ENCODE results near the gene UGT1A9. TPM values are rescaled to one million over a fixed set of nuclear protein-coding genes. Genes with fewer than 3 reads are reported as not detected.
A peak's percentile ranks its signal among the peaks of the same experiment; 100 is the strongest.

The UGT1A9 gene
- polyA plus RNA-seq, 1 of the 3 experiments (the other 2 are of a cell fraction) = not detected

GRCh38 chr2:233674314-233674713 lies 2.6 kb downstream of the UGT1A9 start:
- Histone ChIP-seq H3F3A (replicated peaks; ENCODE audit: insufficient read depth) (no peaks in the 10 kb centered on the region), H3K4me3 (ENCODE audit: low read depth in 2 of 2, low read length in 1 of 2) (no peak overlapping the region), H3K36me3 (replicated peaks in 1 of 2; ENCODE audit: control insufficient read depth in 1 of 2, insufficient read depth in 2 of 2, low read length in 1 of 2) (no peaks in the 10 kb centered on the region), H3K9me2 (no peaks in the 10 kb centered on the region), H3K4me1 (ENCODE audit: control insufficient read depth in 1 of 2, insufficient read depth in 2 of 2, low read depth in 1 of 2, low read length in 1 of 2) (no peaks in the 10 kb centered on the region), H3K9me3 (no peaks in the 10 kb centered on the region), H3K27me3 (ENCODE audit: insufficient read depth) (no peaks in the 10 kb centered on the region), H3K4me2 (no peak overlapping the region), H3K27ac (ENCODE audit: low read depth in 2 of 2, low read length in 1 of 2) (no peak overlapping the region), H4K20me1 (ENCODE audit: insufficient read depth) (no peaks in the 10 kb centered on the region), H2AFZ (ENCODE audit: low read depth) (no peak overlapping the region), H3K79me2 (ENCODE audit: insufficient read depth) (no peaks in the 10 kb centered on the region), H3K9ac (no peak overlapping the region)
- TF ChIP-seq MXI1 (IDR thresholded peaks at IDR 0.05; ENCODE audit: low read depth, low read length) = no peak
- TF ChIP-seq NFIC (IDR thresholded peaks at IDR 0.05; ENCODE audit: borderline replicate concordance) = no peak
- TF ChIP-seq ELF1 (IDR thresholded peaks at IDR 0.05) = no peak
- TF ChIP-seq MAX (IDR thresholded peaks at IDR 0.05; ENCODE audit: low read depth) = no peak
- TF ChIP-seq EP300 (IDR thresholded peaks at IDR 0.05; ENCODE audit: borderline replicate concordance in 1 of 2, low read depth in 1 of 2, low read length in 1 of 2) = no peak
- no peak for TF ChIP-seq RAD21 (IDR thresholded peaks at IDR 0.05; ENCODE audit: low read length)
- no peak for TF ChIP-seq FOSL2 (IDR thresholded peaks at IDR 0.05; ENCODE audit: borderline replicate concordance, low read depth)
- TF ChIP-seq CTCF (IDR thresholded peaks at IDR 0.05) = peak; percentile 8; the same call in 1 of the 2 replicates
- no peak for DNase-seq
- WGBS (ENCODE audit: low lambda C conversion rate) = 4% methylated on average over 1 of the region's 1 CpG
- POLR2A ChIA-PET = no interaction called here
- CTCF ChIA-PET = no interaction called here

- H4K20me1 ChIP-seq (ENCODE audit: insufficient read depth) = no peaks in the 10 kb centered on the region
- H3K4me2 ChIP-seq = no peak overlapping the region
- H2AFZ ChIP-seq (ENCODE audit: low read depth) = no peak overlapping the region
- no peaks in the 10 kb centered on the region for H3K36me3 ChIP-seq (replicated peaks in 1 of 2; ENCODE audit: control insufficient read depth in 1 of 2, insufficient read depth in 2 of 2, low read length in 1 of 2)
- ChIA-PET CTCF (no interaction called here), POLR2A (no interaction called here)
- no peaks in the 10 kb centered on the region for H3K9me2 ChIP-seq
- TF ChIP-seq MEF2A (IDR thresholded peaks at IDR 0.05; ENCODE audit: borderline replicate concordance, low read depth) = no peak
- TF ChIP-seq RFX5 (IDR thresholded peaks at IDR 0.05; ENCODE audit: low read length) = no peak
- no peak for TF ChIP-seq MAX (IDR thresholded peaks at IDR 0.05; ENCODE audit: low read depth)
- no peak for TF ChIP-seq RXRA (IDR thresholded peaks at IDR 0.05; ENCODE audit: borderline replicate concordance, low read depth)
- no peak for TF ChIP-seq GATA2 (CRISPR knock-in tag; IDR thresholded peaks at IDR 0.05)
- no peak for TF ChIP-seq YY1 (IDR thresholded peaks at IDR 0.05; ENCODE audit: low read depth)
- TF ChIP-seq TCF12 (IDR thresholded peaks at IDR 0.05) = no peak
- TF ChIP-seq FOXJ3 (CRISPR knock-in tag; IDR thresholded peaks at IDR 0.05) = no peak
- no peak for TF ChIP-seq EZH2phosphoT487 (IDR thresholded peaks at IDR 0.05; ENCODE audit: borderline replicate concordance, low read depth)
- TF ChIP-seq, protein P1, sequence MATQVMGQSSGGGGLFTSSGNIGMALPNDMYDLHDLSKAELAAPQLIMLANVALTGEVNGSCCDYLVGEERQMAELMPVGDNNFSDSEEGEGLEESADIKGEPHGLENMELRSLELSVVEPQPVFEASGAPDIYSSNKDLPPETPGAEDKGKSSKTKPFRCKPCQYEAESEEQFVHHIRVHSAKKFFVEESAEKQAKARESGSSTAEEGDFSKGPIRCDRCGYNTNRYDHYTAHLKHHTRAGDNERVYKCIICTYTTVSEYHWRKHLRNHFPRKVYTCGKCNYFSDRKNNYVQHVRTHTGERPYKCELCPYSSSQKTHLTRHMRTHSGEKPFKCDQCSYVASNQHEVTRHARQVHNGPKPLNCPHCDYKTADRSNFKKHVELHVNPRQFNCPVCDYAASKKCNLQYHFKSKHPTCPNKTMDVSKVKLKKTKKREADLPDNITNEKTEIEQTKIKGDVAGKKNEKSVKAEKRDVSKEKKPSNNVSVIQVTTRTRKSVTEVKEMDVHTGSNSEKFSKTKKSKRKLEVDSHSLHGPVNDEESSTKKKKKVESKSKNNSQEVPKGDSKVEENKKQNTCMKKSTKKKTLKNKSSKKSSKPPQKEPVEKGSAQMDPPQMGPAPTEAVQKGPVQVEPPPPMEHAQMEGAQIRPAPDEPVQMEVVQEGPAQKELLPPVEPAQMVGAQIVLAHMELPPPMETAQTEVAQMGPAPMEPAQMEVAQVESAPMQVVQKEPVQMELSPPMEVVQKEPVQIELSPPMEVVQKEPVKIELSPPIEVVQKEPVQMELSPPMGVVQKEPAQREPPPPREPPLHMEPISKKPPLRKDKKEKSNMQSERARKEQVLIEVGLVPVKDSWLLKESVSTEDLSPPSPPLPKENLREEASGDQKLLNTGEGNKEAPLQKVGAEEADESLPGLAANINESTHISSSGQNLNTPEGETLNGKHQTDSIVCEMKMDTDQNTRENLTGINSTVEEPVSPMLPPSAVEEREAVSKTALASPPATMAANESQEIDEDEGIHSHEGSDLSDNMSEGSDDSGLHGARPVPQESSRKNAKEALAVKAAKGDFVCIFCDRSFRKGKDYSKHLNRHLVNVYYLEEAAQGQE (IDR thresholded peaks at IDR 0.05; ENCODE audit: low read depth, low read length) = no peak
- no peaks in the 10 kb centered on the region for H3F3A ChIP-seq (replicated peaks; ENCODE audit: insufficient read depth)
- no peaks in the 10 kb centered on the region for H3K27me3 ChIP-seq (ENCODE audit: insufficient read depth)
- H3K4me3 ChIP-seq (ENCODE audit: low read depth in 2 of 2, low read length in 1 of 2) = no peak overlapping the region
- no peak overlapping the region for H3K27ac ChIP-seq (ENCODE audit: low read depth in 2 of 2, low read length in 1 of 2)
- H3K79me2 ChIP-seq (ENCODE audit: insufficient read depth) = no peaks in the 10 kb centered on the region
- DNase-seq = no peak
- H3K9me3 ChIP-seq = no peaks in the 10 kb centered on the region
- WGBS (ENCODE audit: low lambda C conversion rate) = 28% methylated on average over 4 of the region's 4 CpGs
- no peaks in the 10 kb centered on the region for H3K4me1 ChIP-seq (ENCODE audit: control insufficient read depth in 1 of 2, insufficient read depth in 2 of 2, low read depth in 1 of 2, low read length in 1 of 2)
- no peak overlapping the region for H3K9ac ChIP-seq
Observed at GRCh38 chr2:233674995-233675394, 3.3 kb downstream of the UGT1A9 start.
